ENCODE measurements around the gene IL12A.

IL12A gene

DNA sequence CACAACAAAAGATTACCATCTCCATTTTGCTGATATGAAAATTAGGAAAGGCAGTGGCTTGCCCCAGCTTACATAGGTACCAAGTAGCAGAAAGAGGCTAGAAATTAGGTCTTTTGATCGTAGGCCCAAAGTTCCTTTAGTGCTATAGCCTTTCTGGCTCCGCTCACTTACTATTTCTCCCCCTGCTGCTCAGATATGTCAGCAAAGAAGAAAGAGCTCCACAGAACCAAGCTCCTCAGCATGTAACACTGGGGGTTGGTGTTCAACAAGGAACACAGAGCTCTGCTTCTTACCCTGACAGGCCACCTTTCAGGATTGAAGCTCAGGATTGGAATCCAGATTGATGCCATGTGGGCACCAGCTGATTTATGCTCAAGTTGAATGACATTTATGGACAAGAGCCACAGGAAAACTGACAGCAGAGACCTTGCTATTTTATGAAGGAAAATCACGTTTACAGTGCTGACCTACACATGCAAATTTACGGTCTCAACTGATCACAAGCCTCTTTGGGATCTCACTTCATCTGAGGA, 6.1 kb upstream of the IL12A start:
- Histone ChIP-seq H3K36me3 (no peaks in the 10 kb centered on the region), H3K4me3 (ENCODE audit: low read depth, low read length) (no peak overlapping the region), H3K4me1 (no peaks in the 10 kb centered on the region), H3K27me3 (no peaks in the 10 kb centered on the region), H3K9me3 (no peaks in the 10 kb centered on the region)
- no peak for DNase-seq
- TF ChIP-seq, protein P1, sequence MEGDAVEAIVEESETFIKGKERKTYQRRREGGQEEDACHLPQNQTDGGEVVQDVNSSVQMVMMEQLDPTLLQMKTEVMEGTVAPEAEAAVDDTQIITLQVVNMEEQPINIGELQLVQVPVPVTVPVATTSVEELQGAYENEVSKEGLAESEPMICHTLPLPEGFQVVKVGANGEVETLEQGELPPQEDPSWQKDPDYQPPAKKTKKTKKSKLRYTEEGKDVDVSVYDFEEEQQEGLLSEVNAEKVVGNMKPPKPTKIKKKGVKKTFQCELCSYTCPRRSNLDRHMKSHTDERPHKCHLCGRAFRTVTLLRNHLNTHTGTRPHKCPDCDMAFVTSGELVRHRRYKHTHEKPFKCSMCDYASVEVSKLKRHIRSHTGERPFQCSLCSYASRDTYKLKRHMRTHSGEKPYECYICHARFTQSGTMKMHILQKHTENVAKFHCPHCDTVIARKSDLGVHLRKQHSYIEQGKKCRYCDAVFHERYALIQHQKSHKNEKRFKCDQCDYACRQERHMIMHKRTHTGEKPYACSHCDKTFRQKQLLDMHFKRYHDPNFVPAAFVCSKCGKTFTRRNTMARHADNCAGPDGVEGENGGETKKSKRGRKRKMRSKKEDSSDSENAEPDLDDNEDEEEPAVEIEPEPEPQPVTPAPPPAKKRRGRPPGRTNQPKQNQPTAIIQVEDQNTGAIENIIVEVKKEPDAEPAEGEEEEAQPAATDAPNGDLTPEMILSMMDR (IDR thresholded peaks at IDR 0.05; ENCODE audit: low read depth, low read length), result no peak

GRCh38 chr3:159987291-159987711, 1.3 kb upstream of the IL12A start:
- H3K4me3 ChIP-seq (ENCODE audit: low read depth, low read length), result no peak overlapping the region
- H3K27me3 ChIP-seq, result no peaks in the 10 kb centered on the region
- DNase-seq, result no peak

GRCh38 chr3:159989973-159990846, 1.6 kb downstream of the IL12A start:
- Histone ChIP-seq H3K4me1 (no peaks in the 10 kb centered on the region), H3K27me3 (no peaks in the 10 kb centered on the region), H3K9me3 (no peaks in the 10 kb centered on the region), H3K36me3 (no peaks in the 10 kb centered on the region), H3K4me3 (ENCODE audit: low read depth, low read length) (no peak overlapping the region)
- DNase-seq, result no peak
- TF ChIP-seq, protein P1 (IDR thresholded peaks at IDR 0.05; ENCODE audit: low read depth, low read length), result peak; percentile 9; the same call in 1 of the 2 replicates

More at GRCh38 chr3:159987291-159987711, 1.3 kb upstream of the IL12A start:
- TF ChIP-seq, protein P1 (IDR thresholded peaks at IDR 0.05; ENCODE audit: low read depth, low read length), result peak; percentile 23
- no peaks in the 10 kb centered on the region for H3K9me3 ChIP-seq
- H3K4me1 ChIP-seq, result no peaks in the 10 kb centered on the region
- H3K36me3 ChIP-seq, result no peaks in the 10 kb centered on the region

- Histone ChIP-seq H3K36me3 (no peaks in the 10 kb centered on the region), H3K4me1 (no peaks in the 10 kb centered on the region), H3K9me3 (no peaks in the 10 kb centered on the region), H3K27me3 (no peaks in the 10 kb centered on the region), H3K4me3 (ENCODE audit: low read depth, low read length) (no peak overlapping the region)
- TF ChIP-seq, protein P1 (IDR thresholded peaks at IDR 0.05; ENCODE audit: low read depth, low read length), result no peak
- DNase-seq, result no peak
These were observed 3.0 kb downstream of the IL12A start for GRCh38 chr3:159991591-159991990.

DNA sequence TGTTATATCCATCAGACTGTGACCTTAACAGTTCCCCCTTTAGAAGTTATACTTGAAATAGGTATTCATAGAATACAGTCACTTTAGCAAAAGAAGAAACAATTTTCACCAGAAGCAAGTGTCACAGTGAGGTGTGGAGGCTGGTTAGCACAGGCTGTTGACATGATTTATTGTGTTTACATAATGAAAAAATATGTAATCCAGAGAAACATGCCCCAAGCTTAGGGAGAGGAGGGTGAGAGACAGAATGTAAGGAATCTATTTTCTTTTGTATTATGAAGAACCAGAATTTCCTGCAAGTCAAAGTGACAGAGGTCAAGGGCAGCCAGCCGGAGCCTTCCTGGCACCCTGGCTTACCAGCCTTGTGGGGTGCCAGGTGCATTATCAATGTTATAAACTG, 4.0 kb downstream of the IL12A start:
- Histone ChIP-seq H3K4me1 (no peaks in the 10 kb centered on the region), H3K9me3 (no peaks in the 10 kb centered on the region), H3K4me3 (ENCODE audit: low read depth, low read length) (no peak overlapping the region), H3K36me3 (no peaks in the 10 kb centered on the region), H3K27me3 (no peaks in the 10 kb centered on the region)
- TF ChIP-seq, protein P1 (IDR thresholded peaks at IDR 0.05; ENCODE audit: low read depth, low read length), result no peak
- DNase-seq, result no peak

DNA sequence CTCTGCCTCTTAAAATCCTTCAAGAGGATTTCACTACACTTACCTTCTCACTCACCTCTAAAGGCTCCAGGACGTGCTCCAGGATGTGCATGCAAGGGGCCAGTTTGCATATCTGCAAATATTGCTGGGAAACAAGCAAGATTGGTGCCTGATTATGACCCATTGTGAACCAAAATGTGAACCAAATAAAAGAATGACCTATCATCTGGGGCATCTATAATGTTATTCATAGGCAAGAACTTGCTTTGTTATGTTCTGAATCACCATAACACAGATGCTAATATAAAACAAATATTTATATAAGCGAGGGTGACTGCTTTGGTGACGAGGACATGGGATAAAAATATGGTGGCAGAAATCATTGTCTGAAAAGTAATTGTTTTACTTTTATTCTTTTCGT, 5.5 kb downstream of the IL12A start:
- no peak overlapping the region for H3K4me3 ChIP-seq (ENCODE audit: low read depth, low read length)
- DNase-seq, result no peak
- no peaks in the 10 kb centered on the region for H3K9me3 ChIP-seq
- no peaks in the 10 kb centered on the region for H3K36me3 ChIP-seq
- TF ChIP-seq, protein P1 (IDR thresholded peaks at IDR 0.05; ENCODE audit: low read depth, low read length), result no peak
- no peaks in the 10 kb centered on the region for H3K27me3 ChIP-seq
- H3K4me1 ChIP-seq, result no peaks in the 10 kb centered on the region
